HG03520 (cell line): ENCODE measurements around the gene WWOX.

Experiments used
- ATAC-seq: cut with Tn5 transposase; IDR thresholded peaks from one replicate; pipeline ENCODE4 v1.9.1; 2021; ENCODE audit warnings: mild to moderate bottlenecking, moderate library complexity; ENCODE audit not compliant: unreplicated experiment

Gene WWOX

DNA sequence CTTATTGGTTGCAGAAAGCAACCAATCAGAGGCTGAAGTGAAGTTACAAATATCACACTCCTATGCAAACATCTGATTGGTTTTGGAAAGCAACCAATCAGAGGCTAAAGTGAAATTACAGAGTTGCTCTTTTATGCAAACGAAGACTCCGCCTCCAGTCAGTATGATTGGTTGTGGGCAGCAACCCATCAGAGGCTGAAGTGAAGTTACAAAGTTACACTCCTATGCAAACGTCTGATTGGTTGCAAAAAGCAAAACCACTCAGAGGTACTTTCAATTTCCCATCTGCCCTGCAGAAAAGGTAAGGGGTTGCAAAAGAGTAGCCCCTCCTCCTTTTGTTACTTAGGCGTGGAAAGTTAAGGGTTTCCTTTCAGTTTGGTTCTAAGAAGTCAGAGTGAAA is 803.8 kb downstream of the WWOX start:
- ATAC-seq: no peak

DNA sequence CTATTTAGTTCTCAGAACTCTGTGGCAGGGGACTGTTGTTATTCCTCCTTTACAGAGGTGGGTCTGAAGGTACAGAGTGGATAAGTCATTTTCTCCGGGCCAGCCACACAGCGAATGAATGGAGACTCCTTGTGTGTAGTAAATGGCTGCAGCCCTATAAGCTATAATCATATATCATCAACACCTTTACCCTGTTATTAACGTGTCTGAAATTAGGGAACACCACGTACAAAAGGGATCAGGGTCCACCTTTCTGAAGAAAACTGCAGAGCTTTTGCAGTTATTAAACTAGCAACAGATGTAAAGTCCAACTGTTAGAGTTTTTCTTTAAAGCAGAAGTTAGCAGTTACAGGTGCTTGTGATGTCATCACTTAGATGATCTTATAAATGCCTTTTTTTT is 804.4 kb downstream of the WWOX start:
- ATAC-seq: no peak

DNA sequence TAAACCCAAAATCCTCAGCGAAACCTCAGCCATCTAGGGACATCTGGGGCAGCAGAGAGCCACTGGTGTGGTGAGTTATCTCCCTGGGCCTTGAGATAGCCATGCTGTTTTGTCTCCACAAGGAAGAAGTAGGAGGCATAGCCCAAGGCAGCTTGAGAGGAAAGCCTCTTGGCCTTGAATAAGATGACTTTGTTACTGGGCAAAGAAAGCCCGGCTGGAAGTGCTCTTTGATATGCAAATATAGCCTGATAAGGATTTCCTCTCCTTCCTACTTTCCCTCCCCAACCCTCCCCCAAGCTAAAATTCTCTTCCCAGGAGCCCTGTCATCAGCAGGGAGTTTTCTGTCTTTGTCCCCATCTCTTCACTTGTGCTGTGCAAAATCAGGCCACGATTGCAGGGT is 806.7 kb downstream of the WWOX start:
- no peak for ATAC-seq

DNA sequence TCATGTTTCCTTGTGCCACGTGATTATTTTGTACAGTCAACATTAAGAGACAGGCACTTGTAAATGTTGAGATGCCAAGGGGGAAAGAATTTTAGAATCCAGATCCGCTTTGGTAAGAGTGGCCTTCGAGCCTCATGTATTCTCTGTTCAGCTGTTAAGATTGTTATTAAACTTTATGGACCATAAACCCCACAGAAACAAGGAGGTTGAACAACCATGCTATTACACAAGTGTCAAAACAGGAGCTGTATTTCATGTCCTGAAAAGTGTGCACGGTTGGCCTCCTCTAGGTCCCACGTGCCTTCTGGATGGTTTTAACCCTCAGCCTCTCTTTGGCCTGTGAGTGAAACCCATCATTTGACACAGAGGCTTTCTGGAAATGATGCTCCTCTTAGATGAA is 809.8 kb downstream of the WWOX start:
- no peak for ATAC-seq

DNA sequence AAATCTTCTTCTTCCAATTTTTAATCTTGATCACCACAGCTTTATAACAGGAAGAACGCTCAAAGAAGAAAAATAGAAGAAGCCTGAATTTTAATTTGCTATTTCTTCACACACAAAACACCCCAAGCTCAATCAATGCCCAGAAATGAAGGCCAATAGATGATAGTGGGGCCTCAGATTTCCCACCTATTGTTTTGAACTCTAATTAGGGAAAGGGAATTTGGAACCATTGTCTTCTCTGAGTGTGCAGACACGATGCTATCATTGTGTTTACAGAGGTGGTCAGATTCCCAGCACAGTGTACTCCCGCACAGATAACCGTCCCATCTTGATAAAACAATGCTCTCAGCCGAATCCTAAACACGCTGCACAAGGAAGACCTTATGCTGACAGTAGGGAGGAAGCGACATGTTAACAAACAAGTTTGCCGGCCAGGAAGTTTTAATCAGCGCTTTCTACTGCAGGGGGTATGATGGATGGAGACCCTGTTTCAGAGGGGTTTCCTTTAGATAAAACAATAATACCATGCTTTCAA is 816.4 kb downstream of the WWOX start:
- ATAC-seq: no peak

DNA sequence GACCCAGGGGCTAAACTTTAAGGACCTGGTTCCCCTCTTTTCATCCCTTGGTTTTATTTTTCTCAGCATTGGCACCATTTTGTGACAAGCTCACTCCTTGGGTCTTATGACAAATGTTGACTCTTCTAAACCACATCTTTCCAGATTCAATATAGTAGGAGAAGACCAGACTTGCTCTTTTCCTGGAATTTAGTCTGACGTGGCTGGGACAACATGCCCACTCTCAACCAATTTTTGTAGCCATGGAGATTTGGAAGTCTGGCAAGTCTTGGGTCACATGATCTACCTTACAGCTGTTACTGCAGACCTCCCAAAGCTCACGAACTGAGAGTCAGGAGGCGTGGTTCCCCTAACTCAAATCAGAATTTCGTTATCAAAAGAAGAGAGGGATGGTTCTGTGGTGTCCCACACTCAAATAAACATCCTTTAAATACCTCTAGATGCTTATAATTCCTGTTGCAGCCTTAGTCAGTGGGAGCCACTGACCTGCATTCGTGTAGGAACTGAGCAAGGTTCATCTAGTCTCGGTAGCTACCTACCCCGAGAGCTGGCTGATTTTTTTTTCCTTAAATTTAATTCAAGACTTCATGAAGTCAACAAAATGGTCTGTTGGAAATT is 817.6 kb downstream of the WWOX start:
- ATAC-seq: no peak

DNA sequence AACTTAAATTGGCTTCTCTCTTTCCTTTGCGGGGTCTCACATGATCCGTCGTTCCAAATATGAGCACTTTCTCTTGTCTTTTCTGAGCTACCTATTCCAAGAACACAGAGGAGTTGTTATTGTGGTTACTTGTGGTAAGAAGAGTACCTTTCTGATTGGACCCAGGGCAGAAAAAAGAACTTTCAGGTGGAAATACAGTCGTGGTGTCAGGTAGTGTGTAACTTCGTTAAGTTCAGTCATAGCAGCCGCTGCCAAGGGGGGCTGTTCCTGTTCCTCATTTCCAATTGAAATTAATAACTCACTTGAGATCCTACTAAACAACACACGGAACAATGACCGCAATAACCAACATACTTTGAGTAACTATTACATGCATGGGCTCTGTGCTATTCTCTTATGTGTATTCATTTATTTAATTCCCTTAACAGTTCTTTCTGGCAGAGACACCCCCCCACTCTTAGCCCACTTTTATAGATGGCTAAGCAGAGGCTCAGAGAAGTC is 819.4 kb downstream of the WWOX start:
- ATAC-seq: no peak

DNA sequence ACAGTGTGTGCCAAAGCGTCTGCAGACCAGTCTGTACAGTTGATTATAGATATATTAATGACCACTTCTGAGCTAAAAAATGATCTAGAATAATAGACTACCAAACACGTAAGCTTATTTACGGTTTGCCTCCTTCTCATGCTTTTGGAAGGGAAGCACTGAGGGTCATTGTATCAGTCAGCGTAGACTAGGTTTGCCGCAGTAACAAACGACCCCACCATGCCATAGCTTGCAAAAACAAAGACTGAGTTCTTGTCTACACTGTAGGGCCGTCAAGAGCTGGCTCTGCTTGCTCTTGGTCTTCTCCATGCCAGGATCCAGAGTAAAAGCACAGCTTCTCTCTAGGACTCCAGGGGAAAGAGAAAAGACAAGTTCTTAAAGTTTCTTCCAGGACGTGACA is 820.4 kb downstream of the WWOX start:
- ATAC-seq: no peak

DNA sequence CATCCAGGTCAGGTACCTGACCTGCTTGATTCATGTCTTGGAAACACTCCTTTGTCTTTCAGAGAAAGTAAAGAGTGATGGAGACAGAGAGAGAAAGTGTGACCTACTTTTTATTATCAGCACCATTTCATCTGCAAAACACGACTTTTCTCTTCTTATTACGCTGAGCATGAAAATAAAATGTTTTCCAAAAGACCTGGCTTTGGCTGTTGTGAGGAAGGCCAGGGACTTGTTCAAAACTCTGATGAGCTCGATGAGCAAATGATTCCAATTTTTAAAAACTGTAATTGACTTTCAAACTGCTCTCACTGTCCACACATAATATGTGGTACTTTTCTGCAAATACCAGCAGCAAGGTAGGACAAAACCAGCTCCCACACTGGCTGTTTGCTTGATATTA is 821.2 kb downstream of the WWOX start:
- ATAC-seq: no peak

DNA sequence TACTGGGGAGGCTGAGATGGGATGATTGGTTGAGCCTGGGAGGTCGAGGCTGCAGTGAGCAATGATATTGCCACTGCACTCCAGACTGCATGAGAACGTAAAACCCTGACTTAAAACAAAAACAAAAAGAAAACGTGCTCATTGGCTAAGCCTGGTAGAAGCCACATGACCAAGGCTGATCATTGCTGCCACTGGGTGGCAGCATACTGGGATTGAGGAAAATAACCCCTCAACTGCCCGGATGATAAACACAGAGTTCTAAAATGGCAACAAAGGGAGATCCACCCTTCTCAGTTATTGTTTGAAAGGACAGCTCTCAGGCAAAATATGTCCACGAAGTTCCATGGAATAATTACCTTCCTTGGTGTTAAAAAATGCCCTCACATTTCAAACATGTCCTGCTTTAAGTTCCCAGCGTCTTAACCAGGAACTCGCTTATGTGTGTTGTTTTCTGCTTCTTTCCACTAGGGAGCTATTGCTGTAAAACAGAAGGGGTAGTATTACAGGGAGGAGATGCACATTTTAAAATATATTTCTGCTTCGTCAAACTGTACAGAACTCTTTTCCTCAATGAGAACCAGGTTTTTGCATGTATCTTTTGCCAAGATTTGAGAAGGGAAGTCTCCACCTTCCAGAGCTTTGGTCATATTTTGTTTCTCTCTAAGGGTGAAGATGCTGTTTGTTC is 825.8 kb downstream of the WWOX start:
- ATAC-seq: no peak

DNA sequence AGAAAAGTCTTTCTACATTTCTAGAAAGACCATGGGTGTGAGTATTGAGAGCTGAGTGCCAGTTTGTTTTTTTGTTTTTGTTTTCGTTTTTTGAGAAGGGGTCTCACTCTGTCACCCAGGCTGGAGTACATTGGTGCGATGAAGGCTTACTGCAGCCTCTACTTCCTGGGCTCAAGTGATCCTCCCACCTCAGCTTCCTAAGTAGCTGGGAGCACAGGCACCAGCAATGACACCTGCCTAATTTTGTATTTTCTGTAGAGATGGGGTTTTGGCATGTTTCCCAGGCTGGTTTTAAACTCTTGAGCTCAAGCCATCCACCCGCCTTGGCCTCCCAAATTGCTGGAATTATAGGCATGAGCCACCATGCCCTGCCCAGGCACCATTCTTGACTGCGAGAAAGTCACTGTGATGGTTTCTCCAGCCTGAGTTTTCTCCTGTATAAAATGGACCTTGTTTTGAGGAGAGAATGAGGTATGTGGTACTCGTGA is 827.3 kb downstream of the WWOX start:
- no peak for ATAC-seq

DNA sequence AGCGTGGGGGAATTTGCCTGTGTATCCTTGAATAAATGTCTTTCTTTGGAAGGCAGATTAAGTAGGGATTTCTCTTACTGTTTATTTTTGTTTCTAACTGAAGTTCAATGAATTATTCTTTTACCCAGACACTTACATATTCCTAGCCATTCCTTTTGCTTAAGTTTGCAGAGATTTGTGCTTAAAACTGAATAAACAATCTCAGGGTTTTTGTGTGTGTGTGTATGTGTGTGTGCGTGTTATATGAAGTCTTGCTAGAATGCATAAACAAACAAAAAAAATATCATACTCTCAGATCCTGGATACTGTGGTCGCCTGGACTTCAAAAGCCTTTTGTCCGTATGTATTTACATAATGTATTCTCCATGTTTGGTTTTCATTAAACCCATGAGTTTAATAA is 828.3 kb downstream of the WWOX start:
- ATAC-seq: no peak

DNA sequence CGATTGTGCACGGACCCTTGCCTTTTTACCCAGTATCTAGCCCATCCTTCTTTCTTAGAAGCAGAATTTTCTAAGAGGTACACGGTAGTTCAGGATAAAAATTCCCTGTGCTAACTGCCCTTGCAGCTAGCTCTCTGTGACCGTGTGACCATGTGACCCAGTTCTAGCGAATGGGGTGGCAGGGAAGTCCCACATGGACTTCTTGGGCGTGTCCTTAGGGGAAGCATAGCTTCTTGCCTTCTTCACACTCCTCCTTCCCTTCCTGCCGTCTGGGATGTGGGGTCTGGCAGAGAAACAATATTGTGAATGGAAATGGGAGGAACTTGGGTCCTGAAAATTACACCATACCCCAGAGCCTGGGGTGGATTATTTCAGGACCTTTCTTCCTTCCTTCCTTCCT is 830.4 kb downstream of the WWOX start:
- ATAC-seq: no peak

DNA sequence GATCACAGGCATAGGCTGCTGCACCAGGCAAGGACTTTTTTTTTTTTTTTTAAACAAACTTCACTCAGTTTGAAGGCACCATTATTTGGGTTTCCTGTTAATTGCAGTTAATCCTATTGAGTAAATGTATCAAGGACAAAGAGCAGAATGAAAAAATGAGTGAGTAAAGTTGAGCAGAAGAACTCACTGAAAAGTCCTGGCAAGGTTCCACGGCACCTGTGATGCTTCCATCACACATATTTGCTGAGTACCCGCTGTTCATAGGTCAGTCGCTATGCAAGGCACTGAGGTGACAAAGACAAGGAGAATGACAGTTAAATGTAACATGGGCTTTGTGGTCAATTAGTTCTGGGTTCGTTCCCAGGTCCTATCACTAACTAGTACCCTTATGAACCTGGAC is 831.1 kb downstream of the WWOX start:
- ATAC-seq: no peak

DNA sequence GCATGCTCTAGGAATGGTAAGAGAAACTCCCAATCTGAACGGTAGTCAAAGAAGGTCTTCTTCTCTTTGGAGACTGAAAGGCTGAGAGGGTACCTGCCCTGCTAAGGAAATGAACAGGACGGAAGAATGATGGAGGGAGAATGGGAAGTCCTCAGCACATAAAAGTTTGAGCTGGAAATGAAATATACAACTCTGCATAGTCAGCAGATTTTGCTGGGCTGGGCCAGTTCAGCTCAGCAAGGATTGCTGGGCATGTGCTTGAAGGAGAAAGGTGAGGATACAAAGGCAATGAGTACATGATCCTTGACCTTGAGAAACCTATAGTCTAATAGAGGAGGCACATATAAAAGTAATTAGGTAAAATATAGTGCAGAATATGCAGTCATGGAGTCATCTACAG is 831.8 kb downstream of the WWOX start:
- ATAC-seq: no peak

DNA sequence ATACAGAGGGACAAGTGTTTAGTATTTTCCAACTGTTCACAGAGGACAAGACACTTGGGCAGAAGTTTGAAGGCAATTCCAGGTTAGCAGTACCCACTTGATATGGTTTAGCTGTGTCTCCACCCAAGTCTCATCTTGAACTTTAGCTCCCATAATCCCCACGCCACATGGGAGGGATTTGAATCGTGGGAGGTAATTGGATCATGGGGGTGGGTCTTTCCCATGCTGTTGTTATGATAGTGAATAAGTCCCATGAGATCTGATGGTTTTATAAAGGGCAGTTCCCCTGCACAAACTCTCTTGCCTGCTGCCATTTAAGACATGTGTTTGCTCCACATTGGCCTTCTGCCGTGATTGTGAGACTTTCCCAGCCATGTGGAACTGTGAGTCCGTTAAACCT is 832.2 kb downstream of the WWOX start:
- ATAC-seq: no peak

DNA sequence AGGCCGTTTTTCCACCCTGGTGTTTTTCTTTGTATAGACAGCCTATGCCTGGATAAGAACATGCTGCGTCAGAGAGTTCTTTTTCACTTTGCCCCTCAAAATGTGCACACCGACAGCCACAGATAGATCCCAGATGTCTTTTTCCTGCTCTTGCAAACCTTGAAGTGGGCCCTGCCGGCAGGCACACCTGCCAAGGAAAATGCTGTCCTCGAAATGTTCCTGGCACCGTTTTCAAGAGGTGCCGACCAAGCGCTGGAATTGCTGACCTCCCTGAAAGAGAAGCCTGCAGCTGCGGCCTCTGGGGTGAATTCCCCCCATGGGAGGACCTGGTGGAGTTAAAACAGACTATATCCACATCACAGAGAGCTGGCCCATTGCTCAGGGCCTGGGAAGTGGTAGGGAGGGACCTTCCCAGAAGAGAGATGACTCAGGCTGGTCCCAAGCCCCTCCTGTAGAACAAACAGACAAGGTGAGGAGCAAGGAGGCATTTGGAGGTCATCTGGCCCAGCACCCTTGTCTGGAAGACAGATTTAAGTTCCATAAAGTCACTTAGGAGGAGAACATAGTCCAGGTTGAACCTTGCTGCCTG is 833.0 kb downstream of the WWOX start:
- ATAC-seq: no peak

DNA sequence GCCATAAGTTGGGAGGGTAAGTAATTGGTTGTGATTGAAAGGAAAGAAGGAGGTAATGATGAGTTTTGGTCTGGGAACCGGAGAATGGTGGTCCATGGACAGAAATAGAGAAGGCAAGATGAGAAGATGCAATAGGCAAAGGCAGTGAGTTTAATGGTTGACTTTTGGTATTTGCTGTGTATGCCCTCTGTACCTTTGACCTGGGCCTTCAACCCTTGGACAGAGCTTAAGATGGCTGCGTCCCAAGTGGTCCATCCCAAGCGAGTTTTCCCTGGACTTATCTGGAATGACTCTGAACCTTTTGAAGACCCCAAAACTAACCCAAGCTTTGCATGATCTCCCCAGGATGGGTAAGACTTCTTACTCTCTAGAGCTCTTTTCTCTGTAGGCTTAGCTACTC is 836.6 kb downstream of the WWOX start:
- ATAC-seq: no peak

DNA sequence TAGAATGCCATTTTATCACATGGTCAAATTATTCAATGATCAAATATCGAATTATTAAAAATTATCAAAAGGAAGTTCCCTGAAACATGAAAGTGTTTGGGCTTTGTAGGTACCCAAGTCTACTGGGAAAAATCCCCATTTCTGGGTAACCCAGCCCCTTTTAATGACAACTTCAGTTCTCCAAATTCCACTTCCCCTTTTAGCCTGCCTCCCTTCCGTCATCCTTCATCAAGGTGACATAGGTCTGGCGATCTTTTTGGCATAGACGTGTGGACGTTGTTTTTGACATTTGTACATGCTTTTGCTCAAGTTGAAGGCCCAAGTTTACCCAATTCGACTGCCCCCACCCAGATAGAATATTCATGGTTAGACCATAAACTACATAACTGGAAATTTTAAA is 840.1 kb downstream of the WWOX start:
- ATAC-seq: no peak

DNA sequence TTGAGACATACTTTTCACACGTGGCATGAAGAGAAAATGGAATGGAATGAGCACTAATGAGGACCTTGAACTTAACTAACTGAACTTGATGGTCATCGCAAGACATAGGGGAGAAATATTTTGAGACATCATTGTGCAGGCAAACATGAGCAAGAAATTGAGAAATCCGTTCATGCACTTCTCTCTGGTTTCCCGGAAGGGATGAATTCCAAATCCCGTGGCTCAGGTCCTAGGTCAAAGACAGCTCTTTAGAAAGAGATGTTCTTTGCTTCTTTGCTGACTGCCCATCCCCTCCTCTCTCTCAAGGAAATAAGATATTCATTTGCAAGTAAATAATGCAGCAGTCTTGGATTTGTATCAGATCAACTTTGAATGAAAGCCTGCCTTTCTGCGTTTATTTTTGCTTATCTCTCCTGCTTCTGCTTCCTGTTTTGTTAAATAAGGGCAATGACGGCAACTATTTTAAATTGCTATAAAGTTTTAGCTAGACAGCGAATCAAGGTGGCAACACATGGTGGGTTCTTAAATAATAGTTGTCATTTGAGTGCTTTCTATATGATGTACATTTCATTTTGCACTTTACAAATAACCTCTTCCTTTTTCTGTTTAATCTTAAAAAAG is 843.3 kb downstream of the WWOX start:
- no peak for ATAC-seq

DNA sequence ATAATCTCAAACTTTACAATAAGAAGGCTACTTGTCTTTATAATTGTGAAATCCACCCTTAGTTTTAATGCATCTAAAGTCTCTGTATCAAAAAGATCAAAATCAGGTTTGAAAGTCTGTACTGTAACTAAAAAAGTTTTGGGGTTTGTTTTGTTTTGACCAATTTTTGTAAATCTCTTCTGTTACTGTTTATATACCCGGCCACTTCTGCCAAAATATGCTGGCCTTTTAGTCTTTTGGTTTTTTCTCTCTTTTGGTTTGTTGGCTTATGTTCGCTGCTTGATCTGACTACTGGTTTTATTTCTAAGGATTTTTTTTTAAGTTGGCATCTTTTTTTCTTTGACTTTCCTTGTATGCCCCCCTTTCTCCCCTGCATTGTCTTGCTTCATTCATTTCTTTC is 845.9 kb downstream of the WWOX start:
- ATAC-seq: no peak

DNA sequence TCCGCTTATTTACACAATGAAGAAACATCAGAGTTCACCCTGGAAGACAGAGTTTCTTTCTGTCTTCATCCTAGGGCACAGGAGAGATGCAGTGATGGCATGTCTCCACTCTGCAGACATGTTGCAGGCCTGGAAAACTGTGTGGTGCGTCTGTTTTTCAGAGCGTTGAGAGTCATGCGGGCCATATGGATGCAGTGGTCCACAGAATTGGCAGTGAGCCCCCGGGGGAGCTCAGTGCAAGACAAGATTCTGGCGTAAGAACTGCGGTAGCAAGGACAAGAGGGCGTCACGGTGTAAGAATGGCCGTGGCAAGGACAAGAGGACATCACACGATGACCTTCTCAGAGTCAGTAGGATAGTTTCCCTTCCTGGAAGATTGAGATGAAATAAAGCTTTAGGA is 847.1 kb downstream of the WWOX start:
- ATAC-seq: no peak
